ENCODE data around the gene CTNNA1.
"Not testable (repeated sequence)": the region's sequence is repeated elsewhere in the genome, so short reads cannot be mapped to it uniquely, and the experiment has no call there.

CTNNA1 gene

GRCh38 chr5:138909734-138910133, 156.5 kb downstream of the CTNNA1 start:
- peaks cover 6% of the 10 kb centered on the region for H3K36me3 Mint-ChIP-seq (ENCODE audit: low read depth)
- H3K4me1 Mint-ChIP-seq (ENCODE audit: low read depth): peaks cover 5% of the 10 kb centered on the region
- H3K27ac Mint-ChIP-seq: no peak overlapping the region
- H3K4me3 Mint-ChIP-seq: no peak overlapping the region
- H3K27me3 Mint-ChIP-seq (ENCODE audit: low read depth): peaks cover 6% of the 10 kb centered on the region
- no peaks in the 10 kb centered on the region for H3K9me3 Mint-ChIP-seq

GRCh38 chr5:138910546-138911185, 157.4 kb downstream of the CTNNA1 start:
- H3K4me1 Mint-ChIP-seq (ENCODE audit: low read depth): peaks cover 5% of the 10 kb centered on the region
- H3K4me3 Mint-ChIP-seq: no peak overlapping the region
- no peaks in the 10 kb centered on the region for H3K9me3 Mint-ChIP-seq
- peaks cover 6% of the 10 kb centered on the region for H3K27me3 Mint-ChIP-seq (ENCODE audit: low read depth)
- H3K27ac Mint-ChIP-seq: no peak overlapping the region
- peaks cover 6% of the 10 kb centered on the region for H3K36me3 Mint-ChIP-seq (ENCODE audit: low read depth)

GRCh38 chr5:138911441-138911840, 158.2 kb downstream of the CTNNA1 start:
- no peak overlapping the region for H3K27ac Mint-ChIP-seq
- H3K4me1 Mint-ChIP-seq (ENCODE audit: low read depth): peaks cover 5% of the 10 kb centered on the region
- peaks cover 6% of the 10 kb centered on the region for H3K36me3 Mint-ChIP-seq (ENCODE audit: low read depth)
- no peaks in the 10 kb centered on the region for H3K9me3 Mint-ChIP-seq
- no peak overlapping the region for H3K4me3 Mint-ChIP-seq
- H3K27me3 Mint-ChIP-seq (ENCODE audit: low read depth): peaks cover 6% of the 10 kb centered on the region

- Mint-ChIP-seq H3K36me3 (ENCODE audit: low read depth) (peaks cover 6% of the 10 kb centered on the region), H3K4me3 (no peak overlapping the region), H3K27ac (no peak overlapping the region), H3K9me3 (no peaks in the 10 kb centered on the region), H3K4me1 (ENCODE audit: low read depth) (peaks cover 5% of the 10 kb centered on the region), H3K27me3 (ENCODE audit: low read depth) (peaks cover 6% of the 10 kb centered on the region)
Observed at GRCh38 chr5:138912093-138912492, 158.9 kb downstream of the CTNNA1 start.

GRCh38 chr5:138913773-138914172, 160.5 kb downstream of the CTNNA1 start:
- Mint-ChIP-seq H3K9me3 (no peaks in the 10 kb centered on the region), H3K27me3 (ENCODE audit: low read depth) (peaks cover 6% of the 10 kb centered on the region), H3K4me1 (ENCODE audit: low read depth) (peaks cover 5% of the 10 kb centered on the region), H3K36me3 (ENCODE audit: low read depth) (peaks cover 6% of the 10 kb centered on the region), H3K27ac (no peak overlapping the region), H3K4me3 (no peak overlapping the region)

- Mint-ChIP-seq H3K27ac (no peak overlapping the region), H3K36me3 (ENCODE audit: low read depth) (peaks cover 6% of the 10 kb centered on the region), H3K4me3 (no peak overlapping the region), H3K4me1 (ENCODE audit: low read depth) (peaks cover 5% of the 10 kb centered on the region), H3K9me3 (no peaks in the 10 kb centered on the region), H3K27me3 (ENCODE audit: low read depth) (peaks cover 6% of the 10 kb centered on the region)
Observed at GRCh38 chr5:138914338-138914737, 161.1 kb downstream of the CTNNA1 start.

- Mint-ChIP-seq H3K27me3 (ENCODE audit: low read depth) (no peaks in the 10 kb centered on the region), H3K27ac (no peak overlapping the region), H3K4me3 (no peak overlapping the region), H3K4me1 (ENCODE audit: low read depth) (no peaks in the 10 kb centered on the region), H3K36me3 (ENCODE audit: low read depth) (no peaks in the 10 kb centered on the region), H3K9me3 (no peaks in the 10 kb centered on the region)
Observed at GRCh38 chr5:138918686-138919085, 165.5 kb downstream of the CTNNA1 start.

- H3K27ac Mint-ChIP-seq: no peak overlapping the region
- H3K4me3 Mint-ChIP-seq: no peak overlapping the region
- H3K36me3 Mint-ChIP-seq (ENCODE audit: low read depth): no peaks in the 10 kb centered on the region
- no peaks in the 10 kb centered on the region for H3K4me1 Mint-ChIP-seq (ENCODE audit: low read depth)
- no peaks in the 10 kb centered on the region for H3K27me3 Mint-ChIP-seq (ENCODE audit: low read depth)
- no peaks in the 10 kb centered on the region for H3K9me3 Mint-ChIP-seq
Observed at GRCh38 chr5:138920181-138920580, 167.0 kb downstream of the CTNNA1 start.

GRCh38 chr5:138921362-138921761, 168.1 kb downstream of the CTNNA1 start:
- H3K27ac Mint-ChIP-seq; H3K9me3 Mint-ChIP-seq; H3K36me3 Mint-ChIP-seq (ENCODE audit: low read depth); H3K27me3 Mint-ChIP-seq (ENCODE audit: low read depth); H3K4me1 Mint-ChIP-seq (ENCODE audit: low read depth); H3K4me3 Mint-ChIP-seq: not testable (repeated sequence)

GRCh38 chr5:138922494-138922893, 169.3 kb downstream of the CTNNA1 start:
- no peaks in the 10 kb centered on the region for H3K4me1 Mint-ChIP-seq (ENCODE audit: low read depth)
- H3K27me3 Mint-ChIP-seq (ENCODE audit: low read depth): no peaks in the 10 kb centered on the region
- no peaks in the 10 kb centered on the region for H3K9me3 Mint-ChIP-seq
- no peak overlapping the region for H3K27ac Mint-ChIP-seq
- no peak overlapping the region for H3K4me3 Mint-ChIP-seq
- H3K36me3 Mint-ChIP-seq (ENCODE audit: low read depth): no peaks in the 10 kb centered on the region

- no peaks in the 10 kb centered on the region for H3K4me1 Mint-ChIP-seq (ENCODE audit: low read depth)
- H3K27me3 Mint-ChIP-seq (ENCODE audit: low read depth): no peaks in the 10 kb centered on the region
- no peak overlapping the region for H3K27ac Mint-ChIP-seq
- H3K36me3 Mint-ChIP-seq (ENCODE audit: low read depth): no peaks in the 10 kb centered on the region
- no peaks in the 10 kb centered on the region for H3K9me3 Mint-ChIP-seq
- no peak overlapping the region for H3K4me3 Mint-ChIP-seq
Observed at GRCh38 chr5:138925090-138925635, 171.9 kb downstream of the CTNNA1 start.

- H3K4me3 Mint-ChIP-seq: no peak overlapping the region
- H3K27ac Mint-ChIP-seq: no peak overlapping the region
- no peaks in the 10 kb centered on the region for H3K9me3 Mint-ChIP-seq
Observed at GRCh38 chr5:138926257-138926656, 173.0 kb downstream of the CTNNA1 start.

GRCh38 chr5:138926688-138927448, 173.6 kb downstream of the CTNNA1 start:
- H3K27ac Mint-ChIP-seq: no peak overlapping the region
- H3K4me3 Mint-ChIP-seq: no peak overlapping the region
- H3K4me1 Mint-ChIP-seq (ENCODE audit: low read depth): no peaks in the 10 kb centered on the region
- no peaks in the 10 kb centered on the region for H3K27me3 Mint-ChIP-seq (ENCODE audit: low read depth)
- no peaks in the 10 kb centered on the region for H3K9me3 Mint-ChIP-seq
- peaks cover 10% of the 10 kb centered on the region for H3K36me3 Mint-ChIP-seq (ENCODE audit: low read depth)

More at GRCh38 chr5:138926257-138926656, 173.0 kb downstream of the CTNNA1 start:
- Mint-ChIP-seq H3K36me3 (ENCODE audit: low read depth) (peaks cover 5% of the 10 kb centered on the region), H3K4me1 (ENCODE audit: low read depth) (no peaks in the 10 kb centered on the region), H3K27me3 (ENCODE audit: low read depth) (no peaks in the 10 kb centered on the region)

- H3K4me1 Mint-ChIP-seq (ENCODE audit: low read depth): no peaks in the 10 kb centered on the region
- H3K9me3 Mint-ChIP-seq: no peaks in the 10 kb centered on the region
- H3K4me3 Mint-ChIP-seq: no peak overlapping the region
- peaks cover 12% of the 10 kb centered on the region for H3K36me3 Mint-ChIP-seq (ENCODE audit: low read depth)
- H3K27me3 Mint-ChIP-seq (ENCODE audit: low read depth): no peaks in the 10 kb centered on the region
- no peak overlapping the region for H3K27ac Mint-ChIP-seq
Observed at GRCh38 chr5:138927544-138927943, 174.3 kb downstream of the CTNNA1 start.

- H3K9me3 Mint-ChIP-seq: no peaks in the 10 kb centered on the region
- no peak overlapping the region for H3K4me3 Mint-ChIP-seq
- no peaks in the 10 kb centered on the region for H3K27me3 Mint-ChIP-seq (ENCODE audit: low read depth)
- H3K27ac Mint-ChIP-seq: no peak overlapping the region
- H3K36me3 Mint-ChIP-seq (ENCODE audit: low read depth): peaks cover 12% of the 10 kb centered on the region
- no peaks in the 10 kb centered on the region for H3K4me1 Mint-ChIP-seq (ENCODE audit: low read depth)
Observed at GRCh38 chr5:138927979-138928378, 174.8 kb downstream of the CTNNA1 start.

Data from T-helper 1 cell treated with Interleukin-12 subunit alpha and Interleukin-12 subunit beta and Interleukin-4 antibody, amounts not matched to agents 30 μg/mL and 1 μg/mL, for 36 hours (primary cell).